ENCODE measurements around the gene COX5A. TPM values are rescaled to one million over a fixed set of nuclear protein-coding genes. Genes with fewer than 3 reads are reported as not detected.

The COX5A gene
- polyA plus RNA-seq, 1 donor from 2014 or later, result 155 TPM

- Histone ChIP-seq H4K20me1 (ENCODE audit: insufficient read depth) (no peaks in the 10 kb centered on the region), H3K9me3 (ENCODE audit: low read length) (no peaks in the 10 kb centered on the region), H3K4me3 (ENCODE audit: low read length) (no peak overlapping the region), H3K9me2 (ENCODE audit: insufficient read depth, low read length) (no peaks in the 10 kb centered on the region), H3F3A (ENCODE audit: insufficient read depth, low read length, poor library complexity, severe bottlenecking) (no peaks in the 10 kb centered on the region), H3K27ac (ENCODE audit: low read length) (no peak overlapping the region), H2AFZ (ENCODE audit: low read depth, low read length) (no peak overlapping the region), H3K4me2 (ENCODE audit: low read length) (no peak overlapping the region), H3K36me3 (ENCODE audit: insufficient read depth, low read length) (no peaks in the 10 kb centered on the region), H3K9ac (ENCODE audit: low read length) (peak overlapping the region; percentile 9), H3K27me3 (ENCODE audit: insufficient read depth, low read depth, low read length) (peaks cover 15% of the 10 kb centered on the region), H3K79me2 (replicated peaks; ENCODE audit: insufficient read depth, low read length) (no peaks in the 10 kb centered on the region)
- TF ChIP-seq TAF1 (IDR thresholded peaks at IDR 0.05; ENCODE audit: low read depth) (no peak), RAD21 (conservative IDR thresholded peaks at IDR 0.05) (no peak), EP300 (conservative IDR thresholded peaks at IDR 0.05; ENCODE audit: poor library complexity, severe bottlenecking) (no peak), REST (IDR thresholded peaks at IDR 0.05; ENCODE audit: borderline replicate concordance) (no peak), EZH2 (IDR thresholded peaks at IDR 0.05; ENCODE audit: borderline replicate concordance, insufficient read depth, low read length, poor library complexity, severe bottlenecking) (no peak), POLR2AphosphoS5 (IDR thresholded peaks at IDR 0.05) (no peak), MXI1 (conservative IDR thresholded peaks at IDR 0.05; ENCODE audit: poor library complexity, severe bottlenecking) (no peak), SMC3 (conservative IDR thresholded peaks at IDR 0.05; ENCODE audit: poor library complexity) (no peak), CTCF (IDR thresholded peaks at IDR 0.05; ENCODE audit: poor library complexity, severe bottlenecking) (no peak)
Measured at GRCh38 chr15:74951006-74951405, 13.1 kb upstream of the COX5A start.

- no peaks in the 10 kb centered on the region for H4K20me1 ChIP-seq (ENCODE audit: insufficient read depth)
- peaks cover 8% of the 10 kb centered on the region for H3K27me3 ChIP-seq (ENCODE audit: insufficient read depth, low read depth, low read length)
- H3K9ac ChIP-seq (ENCODE audit: low read length), result peak overlapping the region; percentile 9
- no peak overlapping the region for H3K4me2 ChIP-seq (ENCODE audit: low read length)
- no peaks in the 10 kb centered on the region for H3K9me2 ChIP-seq (ENCODE audit: insufficient read depth, low read length)
- H3K27ac ChIP-seq (ENCODE audit: low read length), result no peak overlapping the region
- H3K79me2 ChIP-seq (replicated peaks; ENCODE audit: insufficient read depth, low read length), result no peaks in the 10 kb centered on the region
- H3K9me3 ChIP-seq (ENCODE audit: low read length), result no peaks in the 10 kb centered on the region
- H3K4me3 ChIP-seq (ENCODE audit: low read length), result peak overlapping the region; percentile 20
- H3F3A ChIP-seq (ENCODE audit: insufficient read depth, low read length, poor library complexity, severe bottlenecking), result no peaks in the 10 kb centered on the region
- no peaks in the 10 kb centered on the region for H3K36me3 ChIP-seq (ENCODE audit: insufficient read depth, low read length)
- peak; percentile 88 for TF ChIP-seq SMC3 (conservative IDR thresholded peaks at IDR 0.05; ENCODE audit: poor library complexity)
- peak; percentile 99 for TF ChIP-seq CTCF (IDR thresholded peaks at IDR 0.05; ENCODE audit: poor library complexity, severe bottlenecking)
- peak; percentile 6 for TF ChIP-seq MXI1 (conservative IDR thresholded peaks at IDR 0.05; ENCODE audit: poor library complexity, severe bottlenecking)
- no peak for TF ChIP-seq REST (IDR thresholded peaks at IDR 0.05; ENCODE audit: borderline replicate concordance)
- TF ChIP-seq EP300 (conservative IDR thresholded peaks at IDR 0.05; ENCODE audit: poor library complexity, severe bottlenecking), result no peak
- peak; percentile 96 for TF ChIP-seq RAD21 (conservative IDR thresholded peaks at IDR 0.05)
- no peak for TF ChIP-seq TAF1 (IDR thresholded peaks at IDR 0.05; ENCODE audit: low read depth)
- TF ChIP-seq POLR2AphosphoS5 (IDR thresholded peaks at IDR 0.05), result no peak
- TF ChIP-seq EZH2 (IDR thresholded peaks at IDR 0.05; ENCODE audit: borderline replicate concordance, insufficient read depth, low read length, poor library complexity, severe bottlenecking), result no peak
- no peak overlapping the region for H2AFZ ChIP-seq (ENCODE audit: low read depth, low read length)
Measured at GRCh38 chr15:74950078-74950908, 12.4 kb upstream of the COX5A start.

Measured in neural cell (in vitro differentiated cells).